ENCODE data around the gene LRRC49.

- no peak for TF ChIP-seq CTCF (conservative IDR thresholded peaks at IDR 0.05; ENCODE audit: low read length)
- TF ChIP-seq EZH2phosphoT487 (IDR thresholded peaks at IDR 0.05; ENCODE audit: borderline replicate concordance), result no peak
Measured at GRCh38 chr15:71096676-71097075, 204.1 kb downstream of the LRRC49 start.

All from Loucy (cell line).